SK-N-SH treated with all-trans-retinoic acid at 6 μM for 48 hours (cell line): ENCODE data around the gene MYO5B.

Experiments
- ARNTL ChIP-seq: fragments of 450-650 bp; formaldehyde crosslinking; IDR thresholded peaks from 2 replicates; pipeline ENCODE4 v1.5.0; 2020; ENCODE audit warnings: low read depth, mild to moderate bottlenecking, moderate library complexity, borderline replicate concordance
- CREB5 ChIP-seq: fragments of 250-450 bp; sonication (Bioruptor Pico); IDR thresholded peaks from 2 replicates; pipeline ENCODE4 v1.5.1; 2020; ENCODE audit warnings: low read depth, mild to moderate bottlenecking, moderate library complexity
- CSDC2 ChIP-seq: fragments of 250-450 bp; sonication (Bioruptor Pico); IDR thresholded peaks from 2 replicates; pipeline ENCODE4 v1.5.0; 2020; ENCODE audit warnings: mild to moderate bottlenecking, moderate library complexity
- ESRRG ChIP-seq: fragments of 250-450 bp; sonication (Bioruptor Pico); IDR thresholded peaks from 2 replicates; pipeline ENCODE4 v1.6.1; 2021; ENCODE audit warnings: mild to moderate bottlenecking
- GLIS3 ChIP-seq: fragments of 250-450 bp; sonication (Bioruptor Pico); IDR thresholded peaks from 2 replicates; pipeline ENCODE4 v1.5.0; 2020; ENCODE audit warnings: mild to moderate bottlenecking, moderate library complexity
- PATZ1 ChIP-seq: fragments of 250-450 bp; sonication (Bioruptor Pico); IDR thresholded peaks from 2 replicates; pipeline ENCODE4 v1.8.0; 2020; ENCODE audit warnings: mild to moderate bottlenecking, moderate library complexity, borderline replicate concordance
- SNAI2 ChIP-seq: fragments of 250-450 bp; sonication (Bioruptor Pico); IDR thresholded peaks from 2 replicates; pipeline ENCODE4 v1.5.0; 2020; ENCODE audit warnings: mild to moderate bottlenecking, moderate library complexity
- TCF4 ChIP-seq: fragments of 250-450 bp; sonication (Bioruptor Pico); IDR thresholded peaks from 2 replicates; pipeline ENCODE4 v1.8.0; 2021; ENCODE audit warnings: mild to moderate bottlenecking, moderate library complexity, borderline replicate concordance
- ZC3H10 ChIP-seq: fragments of 250-450 bp; sonication (Bioruptor Pico); IDR thresholded peaks from 2 replicates; pipeline ENCODE4 v1.5.1; 2021; ENCODE audit warnings: mild to moderate bottlenecking, moderate library complexity
- ZFP30 ChIP-seq: fragments of 450-650 bp; formaldehyde crosslinking; IDR thresholded peaks from 2 replicates; pipeline ENCODE4 v1.5.0; 2022; ENCODE audit warnings: mild to moderate bottlenecking, moderate library complexity
- TF ChIP-seq, protein P1 (sequence below): fragments of 250-450 bp; sonication (Bioruptor Pico); IDR thresholded peaks from 2 replicates; pipeline ENCODE4 v1.5.0; 2020; ENCODE audit warnings: mild to moderate bottlenecking, moderate library complexity
- TF ChIP-seq, protein P2 (sequence below): fragments of 250-450 bp; sonication (Bioruptor Pico); IDR thresholded peaks from 2 replicates; pipeline ENCODE4 v1.8.0; 2021; ENCODE audit warnings: low read depth, mild to moderate bottlenecking, moderate library complexity, borderline replicate concordance

DNA sequence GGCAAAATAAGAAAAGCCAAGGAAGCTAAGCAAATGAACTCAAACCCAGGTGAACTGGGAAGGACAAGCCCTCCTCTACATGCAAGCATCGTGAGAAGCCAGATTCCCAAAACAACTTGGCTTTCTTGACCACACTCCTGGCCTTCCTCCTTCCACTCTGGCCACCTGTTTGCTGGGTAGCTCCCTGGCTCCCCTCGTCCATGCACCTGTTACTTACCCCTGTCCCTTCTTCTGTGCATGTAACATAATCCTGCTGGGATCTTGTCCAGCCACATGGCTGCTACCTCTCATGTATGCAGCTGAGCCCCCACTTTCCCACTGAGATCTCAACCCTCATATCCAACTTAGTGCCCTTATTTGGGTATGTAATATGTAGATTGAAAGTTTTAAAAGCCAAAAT is 121.6 kb downstream of the MYO5B start:
- TF ChIP-seq CSDC2 (no peak), ZFP30 (no peak), PATZ1 (CRISPR knock-in tag) (no peak), ZC3H10 (CRISPR knock-in tag) (no peak), TCF4 (CRISPR knock-in tag) (no peak), ARNTL (CRISPR knock-in tag) (no peak), ESRRG (CRISPR knock-in tag) (no peak), GLIS3 (CRISPR knock-in tag) (no peak), SNAI2 (no peak), CREB5 (CRISPR knock-in tag) (no peak)
- TF ChIP-seq, protein P1, sequence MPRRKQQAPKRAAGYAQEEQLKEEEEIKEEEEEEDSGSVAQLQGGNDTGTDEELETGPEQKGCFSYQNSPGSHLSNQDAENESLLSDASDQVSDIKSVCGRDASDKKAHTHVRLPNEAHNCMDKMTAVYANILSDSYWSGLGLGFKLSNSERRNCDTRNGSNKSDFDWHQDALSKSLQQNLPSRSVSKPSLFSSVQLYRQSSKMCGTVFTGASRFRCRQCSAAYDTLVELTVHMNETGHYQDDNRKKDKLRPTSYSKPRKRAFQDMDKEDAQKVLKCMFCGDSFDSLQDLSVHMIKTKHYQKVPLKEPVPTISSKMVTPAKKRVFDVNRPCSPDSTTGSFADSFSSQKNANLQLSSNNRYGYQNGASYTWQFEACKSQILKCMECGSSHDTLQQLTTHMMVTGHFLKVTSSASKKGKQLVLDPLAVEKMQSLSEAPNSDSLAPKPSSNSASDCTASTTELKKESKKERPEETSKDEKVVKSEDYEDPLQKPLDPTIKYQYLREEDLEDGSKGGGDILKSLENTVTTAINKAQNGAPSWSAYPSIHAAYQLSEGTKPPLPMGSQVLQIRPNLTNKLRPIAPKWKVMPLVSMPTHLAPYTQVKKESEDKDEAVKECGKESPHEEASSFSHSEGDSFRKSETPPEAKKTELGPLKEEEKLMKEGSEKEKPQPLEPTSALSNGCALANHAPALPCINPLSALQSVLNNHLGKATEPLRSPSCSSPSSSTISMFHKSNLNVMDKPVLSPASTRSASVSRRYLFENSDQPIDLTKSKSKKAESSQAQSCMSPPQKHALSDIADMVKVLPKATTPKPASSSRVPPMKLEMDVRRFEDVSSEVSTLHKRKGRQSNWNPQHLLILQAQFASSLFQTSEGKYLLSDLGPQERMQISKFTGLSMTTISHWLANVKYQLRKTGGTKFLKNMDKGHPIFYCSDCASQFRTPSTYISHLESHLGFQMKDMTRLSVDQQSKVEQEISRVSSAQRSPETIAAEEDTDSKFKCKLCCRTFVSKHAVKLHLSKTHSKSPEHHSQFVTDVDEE: no peak
- TF ChIP-seq, protein P2, sequence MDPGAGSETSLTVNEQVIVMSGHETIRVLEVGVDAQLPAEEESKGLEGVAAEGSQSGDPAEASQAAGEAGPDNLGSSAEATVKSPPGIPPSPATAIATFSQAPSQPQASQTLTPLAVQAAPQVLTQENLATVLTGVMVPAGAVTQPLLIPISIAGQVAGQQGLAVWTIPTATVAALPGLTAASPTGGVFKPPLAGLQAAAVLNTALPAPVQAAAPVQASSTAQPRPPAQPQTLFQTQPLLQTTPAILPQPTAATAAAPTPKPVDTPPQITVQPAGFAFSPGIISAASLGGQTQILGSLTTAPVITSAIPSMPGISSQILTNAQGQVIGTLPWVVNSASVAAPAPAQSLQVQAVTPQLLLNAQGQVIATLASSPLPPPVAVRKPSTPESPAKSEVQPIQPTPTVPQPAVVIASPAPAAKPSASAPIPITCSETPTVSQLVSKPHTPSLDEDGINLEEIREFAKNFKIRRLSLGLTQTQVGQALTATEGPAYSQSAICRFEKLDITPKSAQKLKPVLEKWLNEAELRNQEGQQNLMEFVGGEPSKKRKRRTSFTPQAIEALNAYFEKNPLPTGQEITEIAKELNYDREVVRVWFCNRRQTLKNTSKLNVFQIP (CRISPR knock-in tag): no peak
